HEK293 (cell line): ENCODE data around the gene GDAP1L1.
A peak's percentile ranks its signal among the peaks of the same experiment; 100 is the strongest.

ENCODE experiments used
- CTCF ChIA-PET: fragments of 350-600 bp; formaldehyde crosslinking; extraction: SDS; loops from one replicate; lab custom pipeline; 2021; ENCODE audit warnings: antibody characterized with exemption; lab: Yijun Ruan, JAX
- POLR2A ChIA-PET: fragments of 300-600 bp; formaldehyde crosslinking; extraction: SDS; loops from one replicate; lab custom pipeline; 2020; ENCODE audit warnings: antibody characterized with exemption, inconsistent platforms; lab: Yijun Ruan, JAX
- H3K27ac ChIP-seq: fragments of 200-500 bp; sonication (Bioruptor generic); 2 replicates; pipeline ENCODE4 v1.5.1; 2014; ENCODE audit warnings: low read depth, low read length, control low read depth, inconsistent platforms; ENCODE audit errors: extremely low read depth
- H3K36me3 ChIP-seq, 2 experiments: fragments of 200-500 bp in 1 of 2; sonication (Bioruptor generic) in 1 of 2; 1 replicate in 1 of 2; 2 replicates in 1 of 2; pipeline ENCODE4 v1.5.1; 2014 to 2017; ENCODE audit warnings: inconsistent platforms in 2 of 2, low read length in 2 of 2; ENCODE audit not compliant: control insufficient read depth in 2 of 2, insufficient read depth in 1 of 2
- H3K4me1 ChIP-seq: fragments of 200-500 bp; sonication (Bioruptor generic); 2 replicates; pipeline ENCODE4 v1.5.1; 2014; ENCODE audit warnings: mild to moderate bottlenecking, low read length, inconsistent platforms; ENCODE audit not compliant: control insufficient read depth, insufficient read depth
- H3K4me3 ChIP-seq: 2 replicates; pipeline ENCODE4 v1.5.1; 2011; ENCODE audit warnings: low read depth, mild to moderate bottlenecking, control low read depth, low read length, moderate library complexity
- H3K9me3 ChIP-seq: fragments of 200-500 bp; sonication (Bioruptor generic); 2 replicates; pipeline ENCODE4 v1.5.1; 2014; ENCODE audit warnings: low read depth, low read length, inconsistent platforms; ENCODE audit not compliant: control insufficient read depth, insufficient read depth
- BCL11A ChIP-seq: fragments of 450-650 bp; formaldehyde crosslinking; IDR thresholded peaks from 2 replicates; pipeline ENCODE4 v1.5.1; 2016; ENCODE audit warnings: low read depth, missing biosample characterization, missing genetic modification characterization
- HOXA7 ChIP-seq: sonication (generic); formaldehyde crosslinking; IDR thresholded peaks from 2 replicates; pipeline ENCODE4 v1.8.1; 2022; ENCODE audit warnings: missing genetic modification reagents, borderline replicate concordance
- KLF16 ChIP-seq: fragments of 450-650 bp; formaldehyde crosslinking; IDR thresholded peaks from 2 replicates; pipeline ENCODE4 v1.5.1; 2017; ENCODE audit warnings: missing biosample characterization, missing genetic modification characterization
- SCRT2 ChIP-seq: fragments of 450-650 bp; formaldehyde crosslinking; IDR thresholded peaks from 2 replicates; pipeline ENCODE4 v1.5.1; 2016; ENCODE audit warnings: missing biosample characterization, missing genetic modification characterization
- TSHZ1 ChIP-seq: fragments of 450-650 bp; formaldehyde crosslinking; IDR thresholded peaks from 2 replicates; pipeline ENCODE4 v1.5.1; 2016; ENCODE audit warnings: missing biosample characterization, missing genetic modification characterization, borderline replicate concordance
- ZBTB21 ChIP-seq: fragments of 450-650 bp; formaldehyde crosslinking; IDR thresholded peaks from 2 replicates; pipeline ENCODE4 v1.5.1; 2017; ENCODE audit warnings: missing biosample characterization, missing genetic modification characterization
- ZFP69B ChIP-seq: fragments of 450-650 bp; formaldehyde crosslinking; IDR thresholded peaks from 2 replicates; pipeline ENCODE4 v1.5.1; 2016; ENCODE audit warnings: missing biosample characterization, missing genetic modification characterization
- ZIC2 ChIP-seq: fragments of 450-650 bp; formaldehyde crosslinking; IDR thresholded peaks from 2 replicates; pipeline ENCODE4 v1.5.1; 2016; ENCODE audit warnings: missing biosample characterization, missing genetic modification characterization
- ZNF112 ChIP-seq: fragments of 450-650 bp; formaldehyde crosslinking; IDR thresholded peaks from 2 replicates; pipeline ENCODE4 v1.5.0; 2017; ENCODE audit warnings: missing biosample characterization, missing genetic modification characterization
- ZNF223 ChIP-seq: fragments of 450-650 bp; formaldehyde crosslinking; IDR thresholded peaks from 2 replicates; pipeline ENCODE4 v1.5.1; 2016; ENCODE audit warnings: missing biosample characterization, missing genetic modification characterization
- ZNF23 ChIP-seq: fragments of 450-650 bp; formaldehyde crosslinking; IDR thresholded peaks from 2 replicates; pipeline ENCODE4 v1.5.1; 2016; ENCODE audit warnings: missing biosample characterization, missing genetic modification characterization, borderline replicate concordance
- ZNF292 ChIP-seq: fragments of 450-650 bp; formaldehyde crosslinking; IDR thresholded peaks from 2 replicates; pipeline ENCODE4 v1.5.1; 2016; ENCODE audit warnings: low read depth, missing biosample characterization, missing genetic modification characterization, borderline replicate concordance
- ZNF335 ChIP-seq: fragments of 450-650 bp; formaldehyde crosslinking; conservative IDR thresholded peaks from 2 replicates; pipeline ENCODE4 v1.5.1; 2016; ENCODE audit warnings: missing biosample characterization, missing genetic modification characterization
- ZNF354C ChIP-seq: fragments of 450-650 bp; formaldehyde crosslinking; IDR thresholded peaks from 2 replicates; pipeline ENCODE4 v1.5.1; 2016; ENCODE audit warnings: missing biosample characterization, missing genetic modification characterization, low read depth, borderline replicate concordance
- ZNF366 ChIP-seq: fragments of 450-650 bp; formaldehyde crosslinking; conservative IDR thresholded peaks from 2 replicates; pipeline ENCODE4 v1.5.1; 2016; ENCODE audit warnings: missing biosample characterization, missing genetic modification characterization
- ZNF37A ChIP-seq: fragments of 450-650 bp; IDR thresholded peaks from 2 replicates; pipeline ENCODE4 v1.5.1; 2018; ENCODE audit warnings: missing biosample characterization, missing genetic modification characterization
- ZNF544 ChIP-seq: fragments of 450-650 bp; formaldehyde crosslinking; IDR thresholded peaks from 2 replicates; pipeline ENCODE4 v1.5.0; 2017; ENCODE audit warnings: missing biosample characterization, missing genetic modification characterization
- ZNF558 ChIP-seq: fragments of 450-650 bp; formaldehyde crosslinking; IDR thresholded peaks from 2 replicates; pipeline ENCODE4 v1.5.1; 2016; ENCODE audit warnings: missing biosample characterization, missing genetic modification characterization
- ZNF560 ChIP-seq: fragments of 450-650 bp; formaldehyde crosslinking; IDR thresholded peaks from 2 replicates; pipeline ENCODE4 v1.5.1; 2017; ENCODE audit warnings: missing biosample characterization, missing genetic modification characterization, borderline replicate concordance
- ZNF623 ChIP-seq: fragments of 450-650 bp; formaldehyde crosslinking; IDR thresholded peaks from 2 replicates; pipeline ENCODE4 v1.5.1; 2016; ENCODE audit warnings: missing biosample characterization, missing genetic modification characterization
- ZNF629 ChIP-seq: fragments of 450-650 bp; formaldehyde crosslinking; IDR thresholded peaks from 2 replicates; pipeline ENCODE4 v1.5.1; 2017; ENCODE audit warnings: missing biosample characterization, missing genetic modification characterization
- ZNF664 ChIP-seq: fragments of 450-650 bp; formaldehyde crosslinking; IDR thresholded peaks from 2 replicates; pipeline ENCODE4 v1.5.1; 2016; ENCODE audit warnings: missing biosample characterization, missing genetic modification characterization
- ZNF747 ChIP-seq: fragments of 450-650 bp; formaldehyde crosslinking; IDR thresholded peaks from 2 replicates; pipeline ENCODE4 v1.5.1; 2016; ENCODE audit warnings: missing biosample characterization, missing genetic modification characterization
- ZNF76 ChIP-seq: fragments of 450-650 bp; formaldehyde crosslinking; IDR thresholded peaks from 2 replicates; pipeline ENCODE4; 2016; ENCODE audit warnings: low read depth, missing biosample characterization, missing genetic modification characterization, borderline replicate concordance
- ZNF837 ChIP-seq: fragments of 450-650 bp; formaldehyde crosslinking; IDR thresholded peaks from 2 replicates; pipeline ENCODE4 v1.5.1; 2016; ENCODE audit warnings: missing biosample characterization, missing genetic modification characterization

GDAP1L1 gene

DNA sequence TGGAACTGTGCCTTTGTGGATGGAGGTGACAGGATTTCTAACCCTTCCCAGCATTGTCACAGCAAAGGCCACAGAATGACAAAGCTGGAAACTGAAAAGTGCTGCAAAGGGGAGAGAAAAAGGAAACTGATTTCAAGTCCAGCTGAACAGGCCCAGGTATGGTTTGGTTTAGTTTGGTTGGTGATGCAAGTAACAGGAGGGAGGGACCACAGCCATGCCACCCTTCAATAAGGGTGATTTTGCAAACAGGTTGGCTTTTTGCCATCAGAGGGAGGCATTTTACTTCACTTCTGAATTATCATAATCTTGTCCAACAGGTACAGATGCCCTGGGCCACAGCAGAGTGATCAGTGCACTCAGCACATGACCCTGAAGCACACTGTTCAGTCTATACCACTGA is 57.3 kb downstream of the GDAP1L1 start:
- ChIA-PET CTCF (no interaction called here), POLR2A (no interaction called here)
- H3K4me1 ChIP-seq = no peaks in the 10 kb centered on the region
- peaks cover 0 to 5% of the 10 kb centered on the region in 2 experiments; a peak in 1 of 3 replicates for H3K36me3 ChIP-seq
- H3K27ac ChIP-seq = no peak overlapping the region
- H3K9me3 ChIP-seq = no peaks in the 10 kb centered on the region
- H3K4me3 ChIP-seq = no peak overlapping the region
- no peak for TF ChIP-seq ZNF664 (tag by site-specific recombination)
- TF ChIP-seq ZNF366 = no peak
- peak; percentile 58 for TF ChIP-seq SCRT2 (tag by site-specific recombination)
- TF ChIP-seq KLF16 (tag by site-specific recombination) = no peak
- TF ChIP-seq ZNF560 (tag by site-specific recombination) = no peak
- no peak for TF ChIP-seq ZNF37A (tag by site-specific recombination)
- TF ChIP-seq ZNF544 (tag by site-specific recombination) = no peak
- no peak for TF ChIP-seq TSHZ1 (tag by site-specific recombination)

GRCh38 chr20:44306927-44307326 is 59.8 kb downstream of the GDAP1L1 start:
- Histone ChIP-seq H3K36me3 (peaks cover 0 to 5% of the 10 kb centered on the region in 2 experiments; a peak in 1 of 3 replicates), H3K4me3 (no peak overlapping the region), H3K9me3 (no peaks in the 10 kb centered on the region), H3K27ac (no peak overlapping the region), H3K4me1 (no peaks in the 10 kb centered on the region)
- TF ChIP-seq BCL11A (tag by site-specific recombination) = no peak
- TF ChIP-seq ZNF335 = no peak
- TF ChIP-seq ZFP69B (tag by site-specific recombination) = no peak
- no peak for TF ChIP-seq ZNF623
- no peak for TF ChIP-seq ZBTB21
- no peak for TF ChIP-seq ZNF837
- TF ChIP-seq HOXA7 (CRISPR knock-in tag) = no peak
- no peak for TF ChIP-seq ZNF76 (tag by site-specific recombination)
- TF ChIP-seq ZNF747 = no peak
- TF ChIP-seq ZNF112 (tag by site-specific recombination) = no peak
- TF ChIP-seq ZIC2 (tag by site-specific recombination) = no peak
- TF ChIP-seq ZNF629 (tag by site-specific recombination) = no peak
- TF ChIP-seq ZNF292 (tag by site-specific recombination) = no peak
- no peak for TF ChIP-seq ZNF23 (tag by site-specific recombination)
- no peak for TF ChIP-seq ZNF354C (tag by site-specific recombination)
- no peak for TF ChIP-seq ZNF223 (tag by site-specific recombination)
- TF ChIP-seq ZNF558 = no peak
- ChIA-PET CTCF (no interaction called here), POLR2A (no interaction called here)
